ENCODE results near the gene NT5C3B.

DNA sequence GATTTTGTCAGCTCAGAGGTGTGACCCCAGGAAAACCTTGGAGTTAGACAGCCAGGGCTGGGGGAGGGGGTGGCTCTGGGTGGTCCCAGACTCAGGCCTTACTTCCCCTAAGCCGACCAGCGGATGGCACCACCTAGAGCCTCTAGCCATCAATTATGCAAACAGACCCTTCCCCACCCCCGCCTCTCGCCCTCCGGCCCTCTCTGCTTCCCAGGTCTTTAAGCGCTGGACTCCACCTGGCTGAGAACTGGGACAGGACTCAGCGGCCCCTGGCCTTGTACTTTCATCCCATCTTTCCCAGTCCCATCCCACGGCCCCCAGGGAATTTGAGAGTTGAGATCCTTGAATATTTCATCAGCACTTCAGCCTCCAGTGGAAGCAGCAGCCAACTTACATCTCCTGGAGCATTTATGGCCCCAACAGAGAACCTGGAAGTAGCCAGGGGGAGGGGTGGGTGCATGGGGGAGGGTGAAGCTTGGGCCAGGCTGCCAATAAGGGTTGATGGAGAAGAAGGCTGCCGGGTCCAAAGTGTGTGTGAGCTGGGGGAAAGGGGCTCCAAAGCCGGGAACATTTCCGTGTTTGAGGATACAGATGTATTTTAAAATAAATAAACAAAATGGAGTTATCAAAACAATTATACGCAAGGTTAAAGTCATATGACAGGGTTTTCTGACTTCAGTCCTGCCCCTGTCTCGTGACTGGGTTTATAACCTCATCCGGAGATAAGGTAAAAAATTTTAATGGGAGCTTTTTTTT lies 42.1 kb downstream of the NT5C3B start:
- TF ChIP-seq EZH2phosphoT487 (IDR thresholded peaks at IDR 0.05), result no peak
- TF ChIP-seq, protein P1, sequence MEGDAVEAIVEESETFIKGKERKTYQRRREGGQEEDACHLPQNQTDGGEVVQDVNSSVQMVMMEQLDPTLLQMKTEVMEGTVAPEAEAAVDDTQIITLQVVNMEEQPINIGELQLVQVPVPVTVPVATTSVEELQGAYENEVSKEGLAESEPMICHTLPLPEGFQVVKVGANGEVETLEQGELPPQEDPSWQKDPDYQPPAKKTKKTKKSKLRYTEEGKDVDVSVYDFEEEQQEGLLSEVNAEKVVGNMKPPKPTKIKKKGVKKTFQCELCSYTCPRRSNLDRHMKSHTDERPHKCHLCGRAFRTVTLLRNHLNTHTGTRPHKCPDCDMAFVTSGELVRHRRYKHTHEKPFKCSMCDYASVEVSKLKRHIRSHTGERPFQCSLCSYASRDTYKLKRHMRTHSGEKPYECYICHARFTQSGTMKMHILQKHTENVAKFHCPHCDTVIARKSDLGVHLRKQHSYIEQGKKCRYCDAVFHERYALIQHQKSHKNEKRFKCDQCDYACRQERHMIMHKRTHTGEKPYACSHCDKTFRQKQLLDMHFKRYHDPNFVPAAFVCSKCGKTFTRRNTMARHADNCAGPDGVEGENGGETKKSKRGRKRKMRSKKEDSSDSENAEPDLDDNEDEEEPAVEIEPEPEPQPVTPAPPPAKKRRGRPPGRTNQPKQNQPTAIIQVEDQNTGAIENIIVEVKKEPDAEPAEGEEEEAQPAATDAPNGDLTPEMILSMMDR (IDR thresholded peaks at IDR 0.05), result peak; percentile 22
- TF ChIP-seq EZH2 (IDR thresholded peaks at IDR 0.05), result no peak

Data from neural progenitor cell (in vitro differentiated cells).